Measurements from ENCODE around the gene CIDEC. TPM values are rescaled to one million over a fixed set of nuclear protein-coding genes. Genes with fewer than 3 reads are reported as not detected.
A peak's percentile ranks its signal among the peaks of the same experiment; 100 is the strongest.

Gene CIDEC, protein sequence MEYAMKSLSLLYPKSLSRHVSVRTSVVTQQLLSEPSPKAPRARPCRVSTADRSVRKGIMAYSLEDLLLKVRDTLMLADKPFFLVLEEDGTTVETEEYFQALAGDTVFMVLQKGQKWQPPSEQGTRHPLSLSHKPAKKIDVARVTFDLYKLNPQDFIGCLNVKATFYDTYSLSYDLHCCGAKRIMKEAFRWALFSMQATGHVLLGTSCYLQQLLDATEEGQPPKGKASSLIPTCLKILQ
- total RNA-seq (2014; rRNA removed; shearing (Covaris generic)): not detected in 2 replicates

DNA sequence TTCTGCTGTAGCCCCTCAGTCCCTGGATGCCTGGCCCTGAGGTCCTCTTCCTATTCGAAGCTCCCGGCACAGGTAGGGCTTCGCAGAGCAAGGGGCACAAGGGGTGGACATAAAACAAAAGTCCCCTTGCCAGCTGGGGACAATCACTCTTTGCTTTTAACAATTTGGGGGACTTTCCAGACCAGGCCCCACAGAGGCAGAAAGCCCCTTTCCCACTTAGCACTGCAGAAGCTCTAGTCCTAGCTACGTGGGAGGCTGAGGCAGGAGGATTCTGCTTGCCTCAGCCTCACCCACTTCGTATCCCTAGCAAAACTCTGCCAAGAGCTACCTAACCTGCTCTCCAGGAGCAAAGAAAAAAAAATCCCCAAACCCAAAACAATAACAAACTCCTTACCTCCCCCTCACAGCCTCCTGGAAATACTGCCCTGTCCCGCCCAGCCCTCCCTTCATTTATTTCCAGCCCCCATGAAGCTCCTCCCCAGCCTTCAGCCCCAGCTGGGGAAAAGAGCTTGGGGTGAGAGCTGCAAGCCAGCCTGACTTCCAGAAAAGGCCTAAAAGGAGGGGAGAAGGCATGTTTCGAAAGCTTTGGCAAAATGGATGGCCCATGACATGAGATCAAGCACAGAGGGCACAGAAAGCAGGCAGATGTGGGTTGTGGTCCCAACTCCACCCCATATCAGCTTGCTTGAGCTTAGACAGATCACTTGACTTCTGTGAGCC, at the start of gene CIDEC:
Gene CIDEC, minus strand, starts transcription at position 424 of the 720 bp plus-strand sequence. CDS start 1,767 bp downstream, outside the sequence.
- Histone ChIP-seq H3K4me1 (peaks cover 24% of the 10 kb centered on the region), H3K27ac (no peak within 1 kb of the TSS), H3K4me3 (no peak within 1 kb of the TSS), H3K36me3 (no peaks in the 10 kb centered on the region), H3K9me3 (replicated peaks) (no peaks in the 10 kb centered on the region), H3K27me3 (no peaks in the 10 kb centered on the region)
- no peak for DNase-seq

GRCh38 chr3:9928158-9928557, 48.1 kb upstream of the CIDEC start:
- Histone ChIP-seq H3K9me3 (replicated peaks) (no peaks in the 10 kb centered on the region), H3K4me1 (no peaks in the 10 kb centered on the region), H3K4me3 (no peak overlapping the region), H3K27ac (no peak overlapping the region), H3K27me3 (no peaks in the 10 kb centered on the region), H3K36me3 (no peaks in the 10 kb centered on the region)
- no peak for DNase-seq

- Histone ChIP-seq H3K4me3 (no peak overlapping the region), H3K27ac (no peak overlapping the region), H3K27me3 (no peaks in the 10 kb centered on the region), H3K9me3 (replicated peaks) (no peaks in the 10 kb centered on the region), H3K36me3 (no peaks in the 10 kb centered on the region), H3K4me1 (no peaks in the 10 kb centered on the region)
- no peak for DNase-seq
Observed at GRCh38 chr3:9918261-9919038, 38.4 kb upstream of the CIDEC start.

DNA sequence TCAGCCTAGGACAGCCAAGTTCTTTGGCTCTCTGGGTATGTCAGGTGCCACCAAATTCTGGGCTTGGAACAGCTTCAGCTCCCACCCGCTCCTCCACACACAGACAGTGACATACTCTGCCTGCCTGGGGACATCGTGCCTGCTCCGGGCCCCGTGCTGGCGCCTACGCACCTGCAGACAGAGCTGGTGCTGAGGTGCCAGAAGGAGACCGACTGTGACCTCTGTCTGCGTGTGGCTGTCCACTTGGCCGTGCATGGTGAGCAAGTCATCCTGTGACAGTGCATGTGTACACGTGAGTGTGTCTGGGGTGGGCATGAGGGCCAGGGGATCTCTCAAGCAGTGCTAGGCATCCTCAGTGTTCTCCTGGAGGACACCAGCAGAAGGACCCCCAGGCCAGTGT, 37.8 kb upstream of the CIDEC start:
- Histone ChIP-seq H3K36me3 (no peaks in the 10 kb centered on the region), H3K4me3 (no peak overlapping the region), H3K27ac (no peak overlapping the region), H3K9me3 (replicated peaks) (no peaks in the 10 kb centered on the region), H3K27me3 (no peaks in the 10 kb centered on the region), H3K4me1 (no peaks in the 10 kb centered on the region)
- no peak for DNase-seq

- no peaks in the 10 kb centered on the region for H3K27me3 ChIP-seq
- peak within 1 kb of the TSS; percentile 64 for H3K4me3 ChIP-seq
- H3K36me3 ChIP-seq: no peaks in the 10 kb centered on the region
- H3K9me3 ChIP-seq (replicated peaks): no peaks in the 10 kb centered on the region
- H3K4me1 ChIP-seq: no peaks in the 10 kb centered on the region
- H3K27ac ChIP-seq: peak within 1 kb of the TSS; percentile 3; the same call in 1 of the 2 replicates
- DNase-seq: peak; percentile 86 to 87
Observed at GRCh38 chr3:9916734-9917680, 37.0 kb upstream of the CIDEC start, which contains the start of gene IL17RC. IL17RC (plus strand) TSS chr3:9917098; CDS start chr3:9917316, 218 bp downstream.

DNA sequence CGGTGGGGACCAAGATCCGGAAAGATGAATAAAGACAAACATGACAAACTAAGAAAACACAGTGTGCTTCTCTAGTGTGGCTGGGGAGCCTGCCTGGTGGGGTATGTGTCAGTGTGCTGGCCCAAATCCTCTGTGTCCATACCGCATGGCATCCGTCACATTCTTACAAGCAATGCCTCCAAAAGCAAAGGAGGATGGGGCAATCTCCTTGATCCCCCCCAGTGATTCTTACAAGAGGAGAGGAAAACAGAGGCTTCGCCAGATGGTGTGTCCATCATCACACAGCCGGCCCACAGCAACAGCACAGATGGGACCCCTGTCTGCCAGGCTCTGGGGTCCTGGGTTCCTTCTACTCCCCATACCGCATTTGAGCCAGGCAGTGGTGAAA, 36.3 kb upstream of the CIDEC start:
- Histone ChIP-seq H3K27ac (peak overlapping the region; percentile 1; the same call in 1 of the 2 replicates), H3K27me3 (no peaks in the 10 kb centered on the region), H3K36me3 (no peaks in the 10 kb centered on the region), H3K9me3 (replicated peaks) (no peaks in the 10 kb centered on the region), H3K4me1 (no peaks in the 10 kb centered on the region), H3K4me3 (peak overlapping the region; percentile 64)
- peak; percentile 25 to 49 for DNase-seq

DNA sequence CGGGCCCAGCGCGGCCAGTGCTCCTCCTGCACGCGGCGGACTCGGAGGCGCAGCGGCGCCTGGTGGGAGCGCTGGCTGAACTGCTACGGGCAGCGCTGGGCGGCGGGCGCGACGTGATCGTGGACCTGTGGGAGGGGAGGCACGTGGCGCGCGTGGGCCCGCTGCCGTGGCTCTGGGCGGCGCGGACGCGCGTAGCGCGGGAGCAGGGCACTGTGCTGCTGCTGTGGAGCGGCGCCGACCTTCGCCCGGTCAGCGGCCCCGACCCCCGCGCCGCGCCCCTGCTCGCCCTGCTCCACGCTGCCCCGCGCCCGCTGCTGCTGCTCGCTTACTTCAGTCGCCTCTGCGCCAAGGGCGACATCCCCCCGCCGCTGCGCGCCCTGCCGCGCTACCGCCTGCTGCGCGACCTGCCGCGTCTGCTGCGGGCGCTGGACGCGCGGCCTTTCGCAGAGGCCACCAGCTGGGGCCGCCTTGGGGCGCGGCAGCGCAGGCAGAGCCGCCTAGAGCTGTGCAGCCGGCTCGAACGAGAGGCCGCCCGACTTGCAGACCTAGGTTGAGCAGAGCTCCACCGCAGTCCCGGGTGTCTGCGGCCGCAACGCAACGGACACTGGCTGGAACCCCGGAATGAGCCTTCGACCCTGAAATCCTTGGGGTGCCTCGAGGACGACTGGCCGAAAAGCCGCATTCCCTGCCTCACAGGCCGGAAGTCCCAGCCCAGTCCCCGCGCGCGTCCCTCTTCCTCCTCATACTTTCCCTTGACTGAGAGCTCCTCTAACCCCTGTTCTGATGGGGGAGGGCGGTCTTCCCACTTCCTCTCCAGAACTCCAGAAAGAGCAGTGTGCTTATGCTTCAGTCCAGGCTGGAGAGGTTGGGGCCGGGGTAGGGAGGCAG, 35.4 kb upstream of the CIDEC start:
- Histone ChIP-seq H3K27ac (peak overlapping the region; percentile 3; the same call in 1 of the 2 replicates), H3K36me3 (no peaks in the 10 kb centered on the region), H3K9me3 (replicated peaks) (no peaks in the 10 kb centered on the region), H3K27me3 (no peaks in the 10 kb centered on the region), H3K4me3 (peak overlapping the region; percentile 64), H3K4me1 (no peaks in the 10 kb centered on the region)
- DNase-seq: peak; percentile 62 to 69

DNA sequence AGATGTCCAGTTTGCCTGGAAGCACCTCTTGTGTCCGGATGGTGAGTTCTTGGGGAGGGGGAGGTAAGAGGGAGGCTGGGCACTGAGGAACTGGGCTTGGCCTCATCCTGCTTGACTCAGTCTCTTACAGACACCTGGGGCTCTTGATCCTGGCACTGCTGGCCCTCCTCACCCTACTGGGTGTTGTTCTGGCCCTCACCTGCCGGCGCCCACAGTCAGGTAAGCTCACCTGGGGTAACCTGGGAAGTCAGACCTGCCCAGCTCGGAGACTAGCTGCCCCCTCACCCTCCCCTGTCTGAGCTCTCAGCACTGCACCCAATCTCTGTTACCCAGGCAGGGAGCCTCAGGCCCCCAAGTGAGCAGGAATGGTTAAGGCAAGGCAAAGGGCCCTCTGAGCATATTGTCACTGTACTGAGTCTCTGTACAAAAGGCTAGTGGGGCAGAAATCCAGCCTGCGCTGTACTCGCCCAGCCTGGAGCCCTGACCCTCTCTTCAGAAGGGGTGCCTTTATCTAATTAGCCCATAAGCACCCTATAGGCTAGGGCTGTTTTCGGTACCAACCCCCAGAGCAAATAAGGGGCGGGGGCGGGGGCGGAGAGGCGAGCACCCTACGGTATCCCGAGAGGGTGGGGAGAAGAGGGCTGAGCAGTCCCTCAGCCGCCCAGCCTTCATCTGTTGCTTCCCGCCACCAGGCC, 34.7 kb upstream of the CIDEC start:
- H3K4me3 ChIP-seq: peak overlapping the region; percentile 64
- peak; percentile 42 to 58 for DNase-seq
- H3K9me3 ChIP-seq (replicated peaks): no peaks in the 10 kb centered on the region
- H3K36me3 ChIP-seq: no peaks in the 10 kb centered on the region
- no peak overlapping the region for H3K27ac ChIP-seq
- H3K4me1 ChIP-seq: no peaks in the 10 kb centered on the region
- no peaks in the 10 kb centered on the region for H3K27me3 ChIP-seq

DNA sequence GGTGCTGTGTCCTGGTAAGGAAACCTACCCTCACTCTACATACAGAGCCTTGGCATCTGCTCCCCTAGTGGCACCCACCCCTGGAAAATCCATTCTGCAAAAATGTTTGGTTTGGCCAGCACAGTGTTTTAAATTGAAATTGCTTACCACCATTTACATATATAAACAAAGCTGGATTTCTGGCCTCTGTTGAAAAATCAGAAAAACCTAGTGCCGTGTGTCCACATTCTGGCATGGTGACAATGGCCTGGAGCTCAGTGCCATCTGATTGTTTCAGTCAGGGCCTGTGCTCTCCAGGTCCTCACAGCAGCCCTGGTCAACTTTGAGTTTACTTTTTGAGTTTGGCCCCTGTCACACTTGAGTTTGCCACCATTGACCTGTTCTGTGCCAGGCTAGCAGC, 34.0 kb upstream of the CIDEC start:
- Histone ChIP-seq H3K36me3 (no peaks in the 10 kb centered on the region), H3K4me3 (no peak overlapping the region), H3K27ac (no peak overlapping the region), H3K27me3 (no peaks in the 10 kb centered on the region), H3K4me1 (no peaks in the 10 kb centered on the region), H3K9me3 (replicated peaks) (no peaks in the 10 kb centered on the region)
- DNase-seq: no peak

GRCh38 chr3:9913601-9914000, 33.5 kb upstream of the CIDEC start:
- Histone ChIP-seq H3K9me3 (replicated peaks) (no peaks in the 10 kb centered on the region), H3K4me1 (no peaks in the 10 kb centered on the region), H3K27ac (no peak overlapping the region), H3K36me3 (no peaks in the 10 kb centered on the region), H3K27me3 (no peaks in the 10 kb centered on the region), H3K4me3 (no peak overlapping the region)
- no peak for DNase-seq

- no peak for DNase-seq
- Histone ChIP-seq H3K27ac (no peak overlapping the region), H3K27me3 (no peaks in the 10 kb centered on the region), H3K4me3 (no peak overlapping the region), H3K9me3 (replicated peaks) (no peaks in the 10 kb centered on the region), H3K36me3 (no peaks in the 10 kb centered on the region), H3K4me1 (no peaks in the 10 kb centered on the region)
Observed at GRCh38 chr3:9912294-9912935, 32.4 kb upstream of the CIDEC start.

DNA sequence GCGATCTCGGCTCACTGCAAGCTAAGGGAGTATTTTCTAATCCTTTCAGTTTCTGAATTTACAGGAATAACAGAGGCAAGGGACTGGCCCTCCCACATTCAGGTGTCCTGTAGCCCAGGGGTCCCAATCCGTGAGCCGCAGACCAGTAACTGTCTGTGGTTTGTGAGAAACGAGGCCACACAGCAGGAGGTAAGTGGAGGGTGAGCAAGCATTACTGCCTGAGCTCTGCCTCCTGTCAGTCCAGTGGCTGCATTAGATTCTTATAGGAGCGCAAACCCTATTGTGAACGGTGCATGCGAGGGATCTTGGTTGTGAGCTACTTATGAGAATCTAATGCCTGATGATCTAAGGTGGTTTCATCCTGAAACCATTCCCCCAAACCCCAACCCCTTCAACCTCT, 31.8 kb upstream of the CIDEC start:
- Histone ChIP-seq H3K27me3 (no peaks in the 10 kb centered on the region), H3K4me1 (no peaks in the 10 kb centered on the region), H3K36me3 (no peaks in the 10 kb centered on the region), H3K27ac (no peak overlapping the region), H3K4me3 (no peak overlapping the region), H3K9me3 (replicated peaks) (no peaks in the 10 kb centered on the region)
- no peak for DNase-seq
